Measurements from ENCODE around the gene KCNT1.

Gene KCNT1

GRCh38 chr9:135797507-135798262 is 95.7 kb downstream of the KCNT1 start:
- peak; percentile 53 for DNase-seq (ENCODE audit: low spot score)

- DNase-seq (ENCODE audit: low spot score) = no peak
Measured at GRCh38 chr9:135798263-135798585, 96.2 kb downstream of the KCNT1 start.

- no peak for DNase-seq (ENCODE audit: low spot score)
Measured at GRCh38 chr9:135799261-135799660, 97.3 kb downstream of the KCNT1 start.

- no peak for DNase-seq (ENCODE audit: low spot score)
Measured at GRCh38 chr9:135801070-135801469, 99.1 kb downstream of the KCNT1 start.

GRCh38 chr9:135802876-135803419 is 101.0 kb downstream of the KCNT1 start:
- DNase-seq (ENCODE audit: low spot score) = no peak

GRCh38 chr9:135803441-135803840 is 101.5 kb downstream of the KCNT1 start:
- DNase-seq (ENCODE audit: low spot score) = no peak

GRCh38 chr9:135804581-135805421 is 102.8 kb downstream of the KCNT1 start:
- no peak for DNase-seq (ENCODE audit: low spot score)

GRCh38 chr9:135805422-135806022 is 103.5 kb downstream of the KCNT1 start:
- DNase-seq (ENCODE audit: low spot score) = no peak

GRCh38 chr9:135809166-135809565 is 107.2 kb downstream of the KCNT1 start:
- DNase-seq (ENCODE audit: low spot score) = no peak

- no peak for DNase-seq (ENCODE audit: low spot score)
Measured at GRCh38 chr9:135810806-135811575, 109.0 kb downstream of the KCNT1 start.

GRCh38 chr9:135811801-135812200 is 109.8 kb downstream of the KCNT1 start:
- no peak for DNase-seq (ENCODE audit: low spot score)

- DNase-seq (ENCODE audit: low spot score) = no peak
Measured at GRCh38 chr9:135812961-135813360, 111.0 kb downstream of the KCNT1 start.

GRCh38 chr9:135813671-135814290 is 111.8 kb downstream of the KCNT1 start:
- no peak for DNase-seq (ENCODE audit: low spot score)

GRCh38 chr9:135814421-135815095 is 112.6 kb downstream of the KCNT1 start:
- no peak for DNase-seq (ENCODE audit: low spot score)

GRCh38 chr9:135815413-135815812 is 113.4 kb downstream of the KCNT1 start:
- DNase-seq (ENCODE audit: low spot score) = no peak

GRCh38 chr9:135815830-135816650 is 114.1 kb downstream of the KCNT1 start:
- no peak for DNase-seq (ENCODE audit: low spot score)

- DNase-seq (ENCODE audit: low spot score) = no peak
Measured at GRCh38 chr9:135816651-135816970, 114.6 kb downstream of the KCNT1 start.

- no peak for DNase-seq (ENCODE audit: low spot score)
Measured at GRCh38 chr9:135817951-135818717, 116.1 kb downstream of the KCNT1 start.

Data from SK-N-DZ (cell line).